Testis (tissue), 2 donors: ENCODE measurements around the gene CFAP46.

ENCODE experiments used
- POLR2A ChIP-seq: fragments of 450-650 bp; IDR thresholded peaks from one replicate; pipeline ENCODE4 v1.6.1; 2017; ENCODE audit warnings: antibody characterized with exemption, mild to moderate bottlenecking, moderate library complexity
- TF ChIP-seq, protein P1 (sequence below), 3 experiments: fragments of 450-650 bp in 2 of 3; fragments of 200-600 bp in 1 of 3; sonication (generic) in 1 of 3; IDR thresholded peaks; one replicate each; pipeline ENCODE4 v1.5.1; 2016 to 2019; ENCODE audit warnings: antibody characterized with exemption in 3 of 3, mild to moderate bottlenecking in 2 of 3, moderate library complexity in 1 of 3

DNA sequence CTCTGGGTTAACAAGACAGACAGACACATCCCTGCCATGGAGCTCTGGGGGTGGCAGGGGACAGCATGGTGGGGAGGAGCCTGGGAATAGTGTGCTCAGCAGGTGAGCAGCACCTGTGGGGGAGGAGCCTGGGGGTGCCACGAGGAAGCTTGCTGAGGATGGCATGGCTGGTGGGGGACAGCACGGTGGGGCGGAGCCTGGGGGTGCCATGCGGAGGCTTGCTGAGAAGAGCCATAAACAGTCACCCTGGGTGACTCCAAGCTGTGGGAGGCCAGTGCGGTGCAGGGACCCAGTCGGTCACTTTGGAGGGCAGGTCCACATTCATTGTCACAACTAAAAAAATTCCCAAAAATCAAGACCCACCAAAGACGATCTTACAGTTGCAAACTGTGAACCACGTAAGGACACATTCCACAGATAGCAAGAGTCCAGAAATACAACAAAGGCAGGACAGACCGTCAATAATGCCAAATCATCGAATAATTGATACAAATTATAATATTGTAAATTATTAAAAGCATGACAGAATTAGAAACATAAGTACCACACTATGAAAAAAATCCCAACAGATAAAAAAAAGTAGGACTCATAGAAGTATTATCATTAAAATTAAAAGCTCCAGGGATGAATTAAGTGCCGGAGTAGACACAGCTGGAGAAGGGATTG lies 180.8 kb downstream of the CFAP46 start:
- TF ChIP-seq POLR2A: no peak
- TF ChIP-seq, protein P1, sequence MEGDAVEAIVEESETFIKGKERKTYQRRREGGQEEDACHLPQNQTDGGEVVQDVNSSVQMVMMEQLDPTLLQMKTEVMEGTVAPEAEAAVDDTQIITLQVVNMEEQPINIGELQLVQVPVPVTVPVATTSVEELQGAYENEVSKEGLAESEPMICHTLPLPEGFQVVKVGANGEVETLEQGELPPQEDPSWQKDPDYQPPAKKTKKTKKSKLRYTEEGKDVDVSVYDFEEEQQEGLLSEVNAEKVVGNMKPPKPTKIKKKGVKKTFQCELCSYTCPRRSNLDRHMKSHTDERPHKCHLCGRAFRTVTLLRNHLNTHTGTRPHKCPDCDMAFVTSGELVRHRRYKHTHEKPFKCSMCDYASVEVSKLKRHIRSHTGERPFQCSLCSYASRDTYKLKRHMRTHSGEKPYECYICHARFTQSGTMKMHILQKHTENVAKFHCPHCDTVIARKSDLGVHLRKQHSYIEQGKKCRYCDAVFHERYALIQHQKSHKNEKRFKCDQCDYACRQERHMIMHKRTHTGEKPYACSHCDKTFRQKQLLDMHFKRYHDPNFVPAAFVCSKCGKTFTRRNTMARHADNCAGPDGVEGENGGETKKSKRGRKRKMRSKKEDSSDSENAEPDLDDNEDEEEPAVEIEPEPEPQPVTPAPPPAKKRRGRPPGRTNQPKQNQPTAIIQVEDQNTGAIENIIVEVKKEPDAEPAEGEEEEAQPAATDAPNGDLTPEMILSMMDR (IDR thresholded peaks at IDR 0.05): no peak
